HUES6 (cell line): ENCODE results near the gene ZFAND3.

Experiments used
- H3K27ac ChIP-seq: 2 replicates; pipeline ENCODE4 v1.7.0; 2013; ENCODE audit warnings: low read depth, mild to moderate bottlenecking, low read length, inconsistent platforms
- H3K27me3 ChIP-seq: 2 replicates; pipeline ENCODE4 v1.6.1; 2013; ENCODE audit warnings: low read length; ENCODE audit not compliant: control insufficient read depth, insufficient read depth
- H3K36me3 ChIP-seq: 2 replicates; pipeline ENCODE4 v1.6.1; 2013; ENCODE audit warnings: low read length; ENCODE audit not compliant: control insufficient read depth, insufficient read depth
- H3K4me1 ChIP-seq: 2 replicates; pipeline ENCODE4 v1.6.1; 2013; ENCODE audit warnings: low read length; ENCODE audit not compliant: control insufficient read depth, insufficient read depth
- H3K4me3 ChIP-seq: 2 replicates; pipeline ENCODE4 v1.5.1; 2013; ENCODE audit warnings: low read depth, low read length
- H3K9ac ChIP-seq: one replicate; pipeline ENCODE4 v1.6.1; 2013; ENCODE audit warnings: mild to moderate bottlenecking, low read length
- H3K9me3 ChIP-seq: 2 replicates; pipeline ENCODE4 v1.6.1; 2013; ENCODE audit warnings: low read depth, low read length; ENCODE audit not compliant: control insufficient read depth, insufficient read depth

ZFAND3 gene

GRCh38 chr6:37922563-37922962, 103.0 kb downstream of the ZFAND3 start:
- Histone ChIP-seq H3K4me1 (peaks cover 25% of the 10 kb centered on the region), H3K9me3 (no peaks in the 10 kb centered on the region), H3K27me3 (no peaks in the 10 kb centered on the region), H3K36me3 (no peaks in the 10 kb centered on the region), H3K9ac (no peak overlapping the region), H3K4me3 (no peak overlapping the region), H3K27ac (no peak overlapping the region)

DNA sequence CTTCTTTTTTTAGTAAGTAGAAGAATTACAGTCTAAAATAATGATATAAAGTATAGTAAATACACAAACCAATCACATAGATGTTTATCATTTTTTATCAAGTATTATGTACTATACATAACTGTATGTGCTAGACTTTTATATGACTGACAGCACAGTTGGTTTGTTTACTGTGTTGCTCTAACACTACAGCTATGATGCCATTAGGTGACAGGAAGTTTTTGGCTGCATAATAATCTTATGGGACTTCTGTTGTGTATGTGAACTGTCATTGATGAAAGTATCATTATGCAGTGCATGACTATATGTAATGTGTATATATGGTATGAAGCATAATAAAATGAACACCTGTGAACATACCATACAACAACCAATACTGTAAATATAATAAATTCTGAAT, 104.0 kb downstream of the ZFAND3 start:
- no peak overlapping the region for H3K27ac ChIP-seq

GRCh38 chr6:37926661-37927060, 107.1 kb downstream of the ZFAND3 start:
- Histone ChIP-seq H3K4me3 (no peak overlapping the region), H3K27me3 (no peaks in the 10 kb centered on the region), H3K27ac (no peak overlapping the region), H3K36me3 (no peaks in the 10 kb centered on the region), H3K9ac (no peak overlapping the region), H3K4me1 (peaks cover 30% of the 10 kb centered on the region), H3K9me3 (no peaks in the 10 kb centered on the region)

More for the DNA sequence above, 104.0 kb downstream of the ZFAND3 start:
- Histone ChIP-seq H3K27me3 (no peaks in the 10 kb centered on the region), H3K36me3 (no peaks in the 10 kb centered on the region), H3K9ac (no peak overlapping the region), H3K4me3 (no peak overlapping the region), H3K4me1 (peaks cover 34% of the 10 kb centered on the region), H3K9me3 (no peaks in the 10 kb centered on the region)

DNA sequence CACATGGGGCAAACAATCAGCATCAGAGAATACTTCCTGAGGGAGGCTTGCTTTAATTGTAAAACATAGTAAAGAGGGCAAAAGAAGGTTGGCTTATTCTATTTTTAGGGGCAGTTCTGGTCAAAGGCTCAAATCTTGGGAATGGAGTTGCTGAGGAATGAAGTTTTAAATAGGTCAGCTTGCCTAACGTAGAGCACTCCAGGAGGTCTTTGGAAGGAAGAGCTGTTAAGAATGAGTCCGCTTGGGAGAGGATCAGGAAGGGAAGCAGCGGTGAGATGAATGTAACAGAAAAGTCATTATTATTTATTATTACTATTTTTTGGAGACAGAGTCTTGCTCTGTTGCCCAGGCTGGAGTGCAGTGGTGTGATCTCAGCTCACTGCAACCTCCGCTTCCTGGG, 108.7 kb downstream of the ZFAND3 start:
- no peaks in the 10 kb centered on the region for H3K36me3 ChIP-seq
- H3K9me3 ChIP-seq = no peaks in the 10 kb centered on the region
- no peak overlapping the region for H3K27ac ChIP-seq
- H3K27me3 ChIP-seq = no peaks in the 10 kb centered on the region
- no peak overlapping the region for H3K9ac ChIP-seq
- H3K4me1 ChIP-seq = peaks cover 30% of the 10 kb centered on the region
- H3K4me3 ChIP-seq = no peak overlapping the region

DNA sequence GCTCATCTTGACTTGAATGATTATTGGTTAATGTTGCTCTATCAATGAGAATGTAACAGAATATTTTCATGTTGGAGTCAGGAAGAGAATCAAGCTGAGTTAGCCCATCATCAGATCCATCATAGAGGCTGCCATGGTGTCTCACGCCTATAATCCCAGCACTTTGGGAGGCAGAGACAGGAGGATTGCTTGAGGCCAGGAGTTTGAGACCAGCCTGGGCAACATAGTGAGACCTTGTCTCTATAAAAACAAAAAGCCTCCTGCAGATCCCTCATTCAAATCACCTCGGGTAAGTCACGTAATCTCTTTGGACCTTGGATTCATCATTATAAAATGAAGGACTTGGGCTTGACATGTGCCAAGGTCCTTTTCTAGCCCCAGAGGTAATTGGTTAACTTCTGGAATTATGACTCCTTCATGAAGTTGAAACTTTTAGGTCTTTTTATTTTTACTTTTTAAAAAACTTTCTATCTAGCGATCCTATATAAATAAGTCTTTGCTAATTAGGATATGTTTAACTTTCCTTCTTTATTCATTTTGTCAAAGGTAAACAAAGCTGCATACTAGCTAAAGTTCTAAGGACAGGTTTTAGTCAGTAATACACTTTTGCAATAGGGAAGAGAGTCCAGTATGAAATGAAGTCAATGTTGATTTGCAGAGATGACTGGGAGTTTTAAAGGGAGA, 110.9 kb downstream of the ZFAND3 start:
- Histone ChIP-seq H3K27me3 (no peaks in the 10 kb centered on the region), H3K4me3 (no peak overlapping the region), H3K9me3 (no peaks in the 10 kb centered on the region), H3K36me3 (no peaks in the 10 kb centered on the region), H3K9ac (no peak overlapping the region), H3K4me1 (peaks cover 30% of the 10 kb centered on the region), H3K27ac (no peak overlapping the region)

- Histone ChIP-seq H3K27me3 (no peaks in the 10 kb centered on the region), H3K4me1 (peaks cover 30% of the 10 kb centered on the region), H3K36me3 (no peaks in the 10 kb centered on the region), H3K27ac (no peak overlapping the region), H3K9me3 (no peaks in the 10 kb centered on the region), H3K4me3 (no peak overlapping the region), H3K9ac (no peak overlapping the region)
Measured at GRCh38 chr6:37931066-37931465, 111.5 kb downstream of the ZFAND3 start.

DNA sequence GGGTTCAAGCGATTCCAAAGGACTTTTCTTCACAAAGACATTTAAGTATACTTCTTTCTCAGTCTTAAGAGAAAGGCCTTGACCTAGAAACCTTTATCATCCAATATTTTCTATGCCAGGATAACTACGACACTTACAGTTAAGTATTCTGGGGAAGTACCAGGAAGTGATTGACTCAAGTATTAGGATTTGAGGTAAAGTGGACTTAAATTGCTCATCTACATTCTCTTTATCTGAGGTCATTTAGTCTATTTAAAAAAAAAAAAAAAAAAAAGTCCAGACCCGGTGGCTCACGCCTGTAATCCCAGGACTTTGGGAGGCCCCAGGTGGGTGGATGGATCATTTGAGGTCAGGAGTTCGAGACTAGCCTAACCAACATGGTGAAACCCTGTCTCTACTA, 114.7 kb downstream of the ZFAND3 start:
- H3K4me1 ChIP-seq = no peaks in the 10 kb centered on the region

GRCh38 chr6:37936150-37936549, 116.6 kb downstream of the ZFAND3 start:
- no peak overlapping the region for H3K4me3 ChIP-seq
- no peaks in the 10 kb centered on the region for H3K27me3 ChIP-seq
- H3K36me3 ChIP-seq = no peaks in the 10 kb centered on the region
- H3K9me3 ChIP-seq = no peaks in the 10 kb centered on the region
- no peak overlapping the region for H3K9ac ChIP-seq
- no peak overlapping the region for H3K27ac ChIP-seq
- no peaks in the 10 kb centered on the region; the same call in 1 of the 2 replicates for H3K4me1 ChIP-seq

More for the DNA sequence above, 114.7 kb downstream of the ZFAND3 start:
- Histone ChIP-seq H3K9me3 (no peaks in the 10 kb centered on the region), H3K4me3 (no peak overlapping the region), H3K9ac (no peak overlapping the region), H3K36me3 (no peaks in the 10 kb centered on the region), H3K27me3 (no peaks in the 10 kb centered on the region), H3K27ac (no peak overlapping the region)

DNA sequence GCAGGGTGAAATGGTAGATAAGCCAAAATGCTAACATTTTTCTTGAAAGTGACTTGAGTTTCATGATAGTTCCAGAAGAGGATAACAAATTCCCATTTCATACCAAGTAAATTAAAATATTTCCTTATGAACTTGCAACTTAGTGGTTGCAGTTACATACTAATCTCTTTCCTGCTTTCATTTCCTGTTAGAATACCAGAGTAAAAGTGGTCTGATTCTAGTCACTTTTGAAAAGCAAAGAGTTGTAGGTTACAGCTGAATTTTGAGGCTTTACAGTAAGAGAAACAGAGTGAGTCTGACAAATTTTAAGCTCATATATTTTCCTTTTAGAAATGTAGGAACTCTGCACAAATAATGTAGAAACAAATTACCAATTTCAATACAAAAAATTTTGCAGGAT, 117.4 kb downstream of the ZFAND3 start:
- Histone ChIP-seq H3K27ac (no peak overlapping the region), H3K36me3 (no peaks in the 10 kb centered on the region), H3K9ac (no peak overlapping the region), H3K4me1 (no peaks in the 10 kb centered on the region; the same call in 1 of the 2 replicates), H3K27me3 (no peaks in the 10 kb centered on the region), H3K9me3 (no peaks in the 10 kb centered on the region), H3K4me3 (no peak overlapping the region)

DNA sequence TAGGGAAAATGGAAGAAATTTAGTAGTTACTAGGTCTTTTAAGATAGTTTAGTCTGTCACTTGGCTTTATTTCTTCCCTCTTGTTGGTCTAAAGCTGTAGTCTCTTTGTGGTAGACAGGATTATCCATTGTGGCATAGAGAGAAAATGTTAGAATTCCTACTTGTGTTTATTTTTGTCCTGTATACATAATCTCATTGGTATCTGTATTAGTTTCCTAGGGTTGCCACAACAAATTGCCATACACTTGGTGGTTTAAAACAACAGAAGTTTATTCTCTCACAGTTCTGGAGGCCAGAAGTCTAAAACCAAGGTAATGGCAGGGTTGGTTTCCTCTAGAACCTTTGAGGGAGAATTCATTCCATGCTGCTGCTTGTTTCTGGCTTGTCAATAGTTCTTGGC, 119.4 kb downstream of the ZFAND3 start:
- H3K27me3 ChIP-seq = no peaks in the 10 kb centered on the region
- H3K9ac ChIP-seq = no peak overlapping the region
- H3K27ac ChIP-seq = no peak overlapping the region
- H3K4me1 ChIP-seq = no peaks in the 10 kb centered on the region; the same call in 1 of the 2 replicates
- H3K4me3 ChIP-seq = no peak overlapping the region
- H3K36me3 ChIP-seq = no peaks in the 10 kb centered on the region
- H3K9me3 ChIP-seq = no peaks in the 10 kb centered on the region

DNA sequence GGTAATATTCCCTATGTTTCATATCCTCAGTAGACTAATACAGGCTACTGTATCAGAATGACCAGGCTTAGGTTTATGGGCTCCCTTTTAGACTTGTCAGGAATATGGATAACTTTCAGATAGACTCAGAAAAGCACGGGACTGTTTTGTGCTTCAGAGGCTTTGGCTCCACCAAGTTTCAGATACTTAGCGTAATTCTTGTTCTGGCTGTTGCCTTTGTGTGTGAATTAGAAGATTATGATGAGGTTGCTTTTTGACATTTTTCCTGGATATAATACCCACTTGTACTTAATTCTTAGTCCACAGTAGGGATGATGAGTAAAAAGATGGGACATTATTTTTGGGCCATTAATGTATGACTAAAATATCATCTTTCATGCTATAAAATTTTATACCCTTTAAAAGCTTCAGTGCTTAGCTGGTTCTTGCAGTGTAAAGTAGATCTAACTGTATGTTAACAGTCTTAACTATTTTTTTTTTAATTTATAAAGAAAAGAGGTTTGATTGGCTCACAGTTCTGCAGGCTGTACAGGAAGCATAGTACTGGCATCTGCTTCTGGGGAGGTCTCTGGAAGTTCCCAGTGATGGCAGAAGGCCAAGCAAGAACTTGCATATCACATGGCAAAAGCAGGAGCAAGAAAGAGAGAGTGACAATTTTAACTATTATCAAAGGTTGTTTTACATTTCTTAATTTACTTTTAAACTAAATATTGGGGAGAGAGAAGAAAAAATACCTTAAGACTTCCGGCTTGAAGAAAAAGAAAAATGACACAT, 120.7 kb downstream of the ZFAND3 start:
- H3K4me3 ChIP-seq = no peak overlapping the region
- no peaks in the 10 kb centered on the region for H3K27me3 ChIP-seq
- H3K9me3 ChIP-seq = no peaks in the 10 kb centered on the region
- no peak overlapping the region for H3K27ac ChIP-seq
- H3K4me1 ChIP-seq = no peaks in the 10 kb centered on the region; the same call in 1 of the 2 replicates
- no peak overlapping the region for H3K9ac ChIP-seq
- H3K36me3 ChIP-seq = no peaks in the 10 kb centered on the region
